ENCODE data around the gene LAMA5.

DNA sequence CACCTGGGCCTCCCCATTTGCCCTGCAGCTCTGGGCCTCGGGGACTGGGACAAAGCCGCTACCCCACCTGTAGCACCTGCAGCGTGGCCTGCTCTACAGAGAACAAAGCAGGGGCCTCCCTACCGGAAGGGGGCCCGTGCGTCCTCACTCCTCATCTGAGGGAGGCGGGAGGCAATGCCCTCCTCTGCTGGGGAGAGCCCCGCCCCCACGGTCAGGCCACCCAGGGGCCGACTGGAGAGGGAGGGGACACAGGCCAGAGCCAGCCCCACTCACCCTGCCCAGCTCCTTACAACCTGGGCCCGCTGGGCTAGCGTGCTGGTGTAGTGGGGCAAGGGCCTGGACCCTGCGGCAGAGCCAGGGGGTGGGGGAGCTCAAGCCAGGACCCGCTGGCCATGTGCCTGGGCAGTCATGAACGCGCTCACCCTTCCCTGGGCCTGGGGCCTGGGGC lies 8.0 kb downstream of the LAMA5 start:
- TF ChIP-seq, protein P1, sequence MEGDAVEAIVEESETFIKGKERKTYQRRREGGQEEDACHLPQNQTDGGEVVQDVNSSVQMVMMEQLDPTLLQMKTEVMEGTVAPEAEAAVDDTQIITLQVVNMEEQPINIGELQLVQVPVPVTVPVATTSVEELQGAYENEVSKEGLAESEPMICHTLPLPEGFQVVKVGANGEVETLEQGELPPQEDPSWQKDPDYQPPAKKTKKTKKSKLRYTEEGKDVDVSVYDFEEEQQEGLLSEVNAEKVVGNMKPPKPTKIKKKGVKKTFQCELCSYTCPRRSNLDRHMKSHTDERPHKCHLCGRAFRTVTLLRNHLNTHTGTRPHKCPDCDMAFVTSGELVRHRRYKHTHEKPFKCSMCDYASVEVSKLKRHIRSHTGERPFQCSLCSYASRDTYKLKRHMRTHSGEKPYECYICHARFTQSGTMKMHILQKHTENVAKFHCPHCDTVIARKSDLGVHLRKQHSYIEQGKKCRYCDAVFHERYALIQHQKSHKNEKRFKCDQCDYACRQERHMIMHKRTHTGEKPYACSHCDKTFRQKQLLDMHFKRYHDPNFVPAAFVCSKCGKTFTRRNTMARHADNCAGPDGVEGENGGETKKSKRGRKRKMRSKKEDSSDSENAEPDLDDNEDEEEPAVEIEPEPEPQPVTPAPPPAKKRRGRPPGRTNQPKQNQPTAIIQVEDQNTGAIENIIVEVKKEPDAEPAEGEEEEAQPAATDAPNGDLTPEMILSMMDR (IDR thresholded peaks at IDR 0.05), result no peak
- TF ChIP-seq EP300 (IDR thresholded peaks at IDR 0.05), result no peak
- TF ChIP-seq POLR2A (IDR thresholded peaks at IDR 0.05), result no peak

Measured in ovary (tissue), 3 donors.